ENCODE results near the gene NGB. TPM values are rescaled to one million over a fixed set of nuclear protein-coding genes. Genes with fewer than 3 reads are reported as not detected.

Gene NGB
- total and polyA plus RNA-seq, 2 donors (not counting 1 experiment from before 2014, with no cell fraction given): not detected

DNA sequence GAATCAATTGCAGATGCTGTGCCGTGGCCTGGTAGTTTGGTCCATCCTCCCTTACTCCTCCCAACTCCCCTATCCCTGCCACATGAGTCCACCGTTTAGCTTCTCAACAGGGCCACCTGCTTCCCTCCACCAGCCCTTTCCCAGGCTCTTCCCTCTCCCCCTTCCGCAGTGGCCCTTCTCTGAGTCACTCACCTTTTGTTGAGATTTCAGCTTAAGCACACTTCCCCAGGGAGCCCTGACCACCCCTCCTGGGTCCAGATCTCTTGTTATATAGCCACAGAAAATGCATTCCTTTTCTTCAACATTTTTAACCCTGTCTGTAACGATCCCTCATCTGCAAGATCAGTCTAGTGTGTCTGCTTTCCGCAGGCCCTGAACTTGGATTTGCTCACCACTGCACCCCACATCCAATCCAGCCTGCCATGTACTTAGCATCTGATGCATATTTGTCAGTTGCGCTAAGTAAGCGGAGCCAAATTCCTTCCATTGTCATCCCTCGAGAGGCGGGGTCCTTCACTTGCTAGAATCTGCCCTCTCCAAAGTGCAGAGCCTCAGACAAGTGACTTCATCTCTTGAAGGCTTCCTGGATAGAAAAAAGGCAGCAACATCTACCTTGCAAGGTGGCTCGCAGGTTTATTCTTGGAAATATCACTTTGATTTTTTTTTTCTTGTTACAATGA lies 48.3 kb downstream of the NGB start:
- no peak overlapping the region for H3K9ac ChIP-seq (ENCODE audit: insufficient read depth, low read length)
- H3K4me1 ChIP-seq (ENCODE audit: control insufficient read depth, extremely low read depth, insufficient read depth, low read length): no peaks in the 10 kb centered on the region
- no peak overlapping the region for H3K27ac ChIP-seq (ENCODE audit: insufficient read depth, low read length)

DNA sequence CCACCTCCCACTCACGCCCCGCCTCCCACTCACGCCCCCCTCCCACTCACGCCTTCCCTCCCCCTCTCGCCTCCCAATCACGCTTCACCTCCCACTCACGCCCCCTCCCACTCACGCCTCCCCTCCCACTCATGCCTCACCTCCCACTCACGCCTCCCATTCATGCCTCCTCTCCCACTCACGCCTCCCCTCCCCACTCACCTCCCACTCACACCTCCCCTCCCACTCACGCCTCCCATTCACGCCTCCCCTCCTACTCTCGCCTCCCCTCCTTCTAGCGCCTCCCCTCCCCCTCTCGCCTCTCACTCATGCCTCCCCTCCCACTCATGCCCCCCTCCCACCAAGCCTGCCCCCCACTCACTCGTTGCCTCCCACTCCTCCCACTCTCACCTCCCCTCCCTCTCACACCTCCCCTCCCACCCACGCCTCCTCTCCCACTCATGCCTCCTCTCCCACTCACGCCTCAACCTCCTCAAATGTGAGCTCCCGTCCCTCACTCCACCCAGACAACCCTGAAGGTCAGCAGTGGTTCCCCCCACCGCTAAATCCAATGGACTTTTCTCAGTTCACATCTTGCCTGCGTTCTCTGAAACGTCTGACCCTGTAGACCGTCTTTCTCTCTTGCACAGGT lies 49.6 kb downstream of the NGB start:
- H3K79me2 ChIP-seq (ENCODE audit: control insufficient read depth, insufficient read depth, low read length): no peaks in the 10 kb centered on the region
- DNase-seq (ENCODE audit: low read depth in 2 of 2): no peak

More for the DNA sequence above, 48.3 kb downstream of the NGB start:
- Histone ChIP-seq H3K4me2 (ENCODE audit: extremely low read depth, insufficient read depth, low read length) (no peak overlapping the region), H3K9me3 (ENCODE audit: control insufficient read depth, insufficient read depth, low read depth, low read length) (no peaks in the 10 kb centered on the region), H4K20me1 (ENCODE audit: control insufficient read depth, extremely low read depth, insufficient read depth, low read length) (no peaks in the 10 kb centered on the region), H3K79me2 (ENCODE audit: control insufficient read depth, insufficient read depth, low read length) (no peaks in the 10 kb centered on the region), H2AFZ (ENCODE audit: low read length) (no peak overlapping the region), H3K36me3 (ENCODE audit: control insufficient read depth, insufficient read depth, low read length) (no peaks in the 10 kb centered on the region), H3K4me3 (replicated peaks in 1 of 4; ENCODE audit: control extremely low read depth in 1 of 4, insufficient read depth in 1 of 4, low read depth in 3 of 4, low read length in 4 of 4) (no peak overlapping the region), H3K27me3 (ENCODE audit: control insufficient read depth, insufficient read depth, low read length) (no peaks in the 10 kb centered on the region)
- no peak for DNase-seq (ENCODE audit: low read depth in 2 of 2)
- TF ChIP-seq, protein P1, sequence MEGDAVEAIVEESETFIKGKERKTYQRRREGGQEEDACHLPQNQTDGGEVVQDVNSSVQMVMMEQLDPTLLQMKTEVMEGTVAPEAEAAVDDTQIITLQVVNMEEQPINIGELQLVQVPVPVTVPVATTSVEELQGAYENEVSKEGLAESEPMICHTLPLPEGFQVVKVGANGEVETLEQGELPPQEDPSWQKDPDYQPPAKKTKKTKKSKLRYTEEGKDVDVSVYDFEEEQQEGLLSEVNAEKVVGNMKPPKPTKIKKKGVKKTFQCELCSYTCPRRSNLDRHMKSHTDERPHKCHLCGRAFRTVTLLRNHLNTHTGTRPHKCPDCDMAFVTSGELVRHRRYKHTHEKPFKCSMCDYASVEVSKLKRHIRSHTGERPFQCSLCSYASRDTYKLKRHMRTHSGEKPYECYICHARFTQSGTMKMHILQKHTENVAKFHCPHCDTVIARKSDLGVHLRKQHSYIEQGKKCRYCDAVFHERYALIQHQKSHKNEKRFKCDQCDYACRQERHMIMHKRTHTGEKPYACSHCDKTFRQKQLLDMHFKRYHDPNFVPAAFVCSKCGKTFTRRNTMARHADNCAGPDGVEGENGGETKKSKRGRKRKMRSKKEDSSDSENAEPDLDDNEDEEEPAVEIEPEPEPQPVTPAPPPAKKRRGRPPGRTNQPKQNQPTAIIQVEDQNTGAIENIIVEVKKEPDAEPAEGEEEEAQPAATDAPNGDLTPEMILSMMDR (conservative IDR thresholded peaks at IDR 0.05 in 1 of 2, IDR thresholded peaks at IDR 0.05 in 1 of 2; ENCODE audit: low read depth in 1 of 2, low read length in 2 of 2): no peak
- no peak for TF ChIP-seq EZH2 (IDR thresholded peaks at IDR 0.05; ENCODE audit: low read length, missing control alignments)

DNA sequence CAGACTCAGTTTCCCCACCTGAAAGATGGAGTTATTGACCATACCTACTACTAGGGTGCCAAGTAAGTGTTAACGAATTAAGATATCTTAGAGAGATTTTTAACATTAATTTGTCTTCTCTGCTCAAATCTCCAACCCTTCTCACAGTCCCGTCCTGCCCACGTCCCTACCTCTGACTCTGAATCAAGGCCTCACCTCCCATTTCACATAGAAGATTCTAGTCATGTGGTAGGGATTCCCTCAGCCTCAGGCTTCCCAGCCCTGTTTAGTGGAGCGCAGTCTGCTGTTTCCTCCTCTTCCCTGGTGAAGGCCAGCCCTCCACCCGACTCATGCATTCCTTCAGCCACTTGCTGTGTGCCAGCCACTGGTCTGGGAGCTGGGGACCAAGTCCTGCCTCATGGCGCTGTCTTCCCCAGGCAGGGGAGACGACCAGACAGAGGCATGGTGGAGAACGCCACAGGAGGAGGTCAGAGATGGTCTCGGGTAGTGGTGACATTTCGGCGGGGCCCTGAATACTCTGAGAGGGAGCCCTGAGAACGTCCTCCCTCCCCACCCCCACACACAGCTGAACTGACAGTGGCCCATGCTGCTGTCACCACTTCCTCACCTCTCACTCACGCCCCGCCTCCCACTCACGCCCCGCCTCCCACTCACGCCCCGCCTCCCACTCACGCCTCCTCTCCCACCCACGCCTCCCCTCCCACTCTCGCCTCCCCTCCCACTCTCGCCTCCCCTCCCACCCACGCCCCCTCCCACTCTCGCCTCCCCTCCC lies 50.6 kb downstream of the NGB start:
- Histone ChIP-seq H2AFZ (ENCODE audit: low read length) (no peak overlapping the region), H3K4me3 (replicated peaks in 1 of 4; ENCODE audit: control extremely low read depth in 1 of 4, insufficient read depth in 1 of 4, low read depth in 3 of 4, low read length in 4 of 4) (no peak overlapping the region), H3K79me2 (ENCODE audit: control insufficient read depth, insufficient read depth, low read length) (no peaks in the 10 kb centered on the region), H4K20me1 (ENCODE audit: control insufficient read depth, extremely low read depth, insufficient read depth, low read length) (no peaks in the 10 kb centered on the region), H3K4me2 (ENCODE audit: extremely low read depth, insufficient read depth, low read length) (no peak overlapping the region), H3K27me3 (ENCODE audit: control insufficient read depth, insufficient read depth, low read length) (no peaks in the 10 kb centered on the region), H3K9ac (ENCODE audit: insufficient read depth, low read length) (no peak overlapping the region), H3K4me1 (ENCODE audit: control insufficient read depth, extremely low read depth, insufficient read depth, low read length) (no peaks in the 10 kb centered on the region), H3K27ac (ENCODE audit: insufficient read depth, low read length) (no peak overlapping the region), H3K9me3 (ENCODE audit: control insufficient read depth, insufficient read depth, low read depth, low read length) (no peaks in the 10 kb centered on the region), H3K36me3 (ENCODE audit: control insufficient read depth, insufficient read depth, low read length) (no peaks in the 10 kb centered on the region)
- no peak for DNase-seq (ENCODE audit: low read depth in 2 of 2)
- TF ChIP-seq EZH2 (IDR thresholded peaks at IDR 0.05; ENCODE audit: low read length, missing control alignments): no peak
- TF ChIP-seq, protein P1 (conservative IDR thresholded peaks at IDR 0.05 in 1 of 2, IDR thresholded peaks at IDR 0.05 in 1 of 2; ENCODE audit: low read depth in 1 of 2, low read length in 2 of 2): no peak

More for the DNA sequence above, 49.6 kb downstream of the NGB start:
- H3K36me3 ChIP-seq (ENCODE audit: control insufficient read depth, insufficient read depth, low read length): no peaks in the 10 kb centered on the region
- H3K4me1 ChIP-seq (ENCODE audit: control insufficient read depth, extremely low read depth, insufficient read depth, low read length): no peaks in the 10 kb centered on the region
- no peaks in the 10 kb centered on the region for H3K9me3 ChIP-seq (ENCODE audit: control insufficient read depth, insufficient read depth, low read depth, low read length)
- H3K4me3 ChIP-seq (replicated peaks in 1 of 4; ENCODE audit: control extremely low read depth in 1 of 4, insufficient read depth in 1 of 4, low read depth in 3 of 4, low read length in 4 of 4): no peak overlapping the region
- H2AFZ ChIP-seq (ENCODE audit: low read length): no peak overlapping the region
- no peaks in the 10 kb centered on the region for H3K27me3 ChIP-seq (ENCODE audit: control insufficient read depth, insufficient read depth, low read length)
- no peak overlapping the region for H3K27ac ChIP-seq (ENCODE audit: insufficient read depth, low read length)
- no peaks in the 10 kb centered on the region for H4K20me1 ChIP-seq (ENCODE audit: control insufficient read depth, extremely low read depth, insufficient read depth, low read length)
- TF ChIP-seq, protein P1 (conservative IDR thresholded peaks at IDR 0.05 in 1 of 2, IDR thresholded peaks at IDR 0.05 in 1 of 2; ENCODE audit: low read depth in 1 of 2, low read length in 2 of 2): no peak
- no peak overlapping the region for H3K9ac ChIP-seq (ENCODE audit: insufficient read depth, low read length)
- H3K4me2 ChIP-seq (ENCODE audit: extremely low read depth, insufficient read depth, low read length): no peak overlapping the region

Data from fibroblast of lung (primary cell).